ENCODE results near the gene METTL2B. TPM values are rescaled to one million over a fixed set of nuclear protein-coding genes. Genes with fewer than 3 reads are reported as not detected.

The METTL2B gene
- total and polyA plus RNA-seq, 3 donors from 2014 or later = 20.0 to 27.1 (median 26.7) TPM

- TF ChIP-seq, protein P1, sequence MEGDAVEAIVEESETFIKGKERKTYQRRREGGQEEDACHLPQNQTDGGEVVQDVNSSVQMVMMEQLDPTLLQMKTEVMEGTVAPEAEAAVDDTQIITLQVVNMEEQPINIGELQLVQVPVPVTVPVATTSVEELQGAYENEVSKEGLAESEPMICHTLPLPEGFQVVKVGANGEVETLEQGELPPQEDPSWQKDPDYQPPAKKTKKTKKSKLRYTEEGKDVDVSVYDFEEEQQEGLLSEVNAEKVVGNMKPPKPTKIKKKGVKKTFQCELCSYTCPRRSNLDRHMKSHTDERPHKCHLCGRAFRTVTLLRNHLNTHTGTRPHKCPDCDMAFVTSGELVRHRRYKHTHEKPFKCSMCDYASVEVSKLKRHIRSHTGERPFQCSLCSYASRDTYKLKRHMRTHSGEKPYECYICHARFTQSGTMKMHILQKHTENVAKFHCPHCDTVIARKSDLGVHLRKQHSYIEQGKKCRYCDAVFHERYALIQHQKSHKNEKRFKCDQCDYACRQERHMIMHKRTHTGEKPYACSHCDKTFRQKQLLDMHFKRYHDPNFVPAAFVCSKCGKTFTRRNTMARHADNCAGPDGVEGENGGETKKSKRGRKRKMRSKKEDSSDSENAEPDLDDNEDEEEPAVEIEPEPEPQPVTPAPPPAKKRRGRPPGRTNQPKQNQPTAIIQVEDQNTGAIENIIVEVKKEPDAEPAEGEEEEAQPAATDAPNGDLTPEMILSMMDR (IDR thresholded peaks at IDR 0.05) = no peak
- no peak for TF ChIP-seq POLR2A (IDR thresholded peaks at IDR 0.05)
- Histone ChIP-seq H3K36me3 (ENCODE audit: low read depth, missing control alignments) (no peaks in the 10 kb centered on the region), H3K27me3 (no peaks in the 10 kb centered on the region), H3K9me3 (no peaks in the 10 kb centered on the region), H3K4me3 (no peak overlapping the region), H3K27ac (no peak overlapping the region), H3K4me1 (peaks cover 7% of the 10 kb centered on the region)
- intact Hi-C loops (cut with DNase I; ENCODE audit: low total_unique reads) = no loop called here
- DNase-seq = no peak
- 87% methylated on average over 2 of the region's 2 CpGs for WGBS, 2 donors
Measured at GRCh38 chr7:128431754-128432153, 44.8 kb upstream of the METTL2B start.

GRCh38 chr7:128434413-128435326 lies 41.9 kb upstream of the METTL2B start:
- no peaks in the 10 kb centered on the region for H3K9me3 ChIP-seq
- H3K27me3 ChIP-seq = no peaks in the 10 kb centered on the region
- H3K36me3 ChIP-seq (ENCODE audit: low read depth, missing control alignments) = no peaks in the 10 kb centered on the region
- peaks cover 23% of the 10 kb centered on the region for H3K4me1 ChIP-seq
- 82 to 92% methylated on average over 4 of the region's 4 CpGs for WGBS, 2 donors
- no peak overlapping the region for H3K27ac ChIP-seq
- H3K4me3 ChIP-seq = no peak overlapping the region
- intact Hi-C loops (cut with DNase I; ENCODE audit: low total_unique reads) = no loop called here
- no peak for DNase-seq
- TF ChIP-seq, protein P1 (IDR thresholded peaks at IDR 0.05) = no peak

DNA sequence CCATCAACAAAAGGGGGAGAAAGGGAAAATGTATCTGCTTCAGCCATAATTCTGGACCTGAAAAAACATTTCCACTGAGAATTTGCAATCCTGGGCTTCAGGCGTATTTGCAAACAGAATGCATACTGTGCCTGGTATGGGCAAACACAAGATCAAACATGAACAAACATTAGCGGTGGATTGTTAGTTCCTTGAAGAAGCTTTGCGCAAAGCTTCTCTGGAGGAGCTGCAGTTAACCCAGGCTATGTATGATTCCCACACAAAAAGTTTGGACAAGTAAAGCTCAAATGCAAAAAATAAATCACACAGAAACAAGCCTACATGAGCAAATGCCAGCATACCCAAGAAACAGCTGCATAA lies 41.2 kb upstream of the METTL2B start:
- Histone ChIP-seq H3K4me1 (peaks cover 25% of the 10 kb centered on the region), H3K27ac (no peak overlapping the region), H3K27me3 (no peaks in the 10 kb centered on the region), H3K4me3 (no peak overlapping the region), H3K9me3 (no peaks in the 10 kb centered on the region), H3K36me3 (ENCODE audit: low read depth, missing control alignments) (no peaks in the 10 kb centered on the region)
- intact Hi-C loops (cut with DNase I; ENCODE audit: low total_unique reads) = no loop called here
- TF ChIP-seq, protein P1 (IDR thresholded peaks at IDR 0.05) = no peak
- no peak for TF ChIP-seq POLR2A (IDR thresholded peaks at IDR 0.05)
- 88 to 94% methylated on average over 3 of the region's 3 CpGs for WGBS, 2 donors
- no peak for DNase-seq

DNA sequence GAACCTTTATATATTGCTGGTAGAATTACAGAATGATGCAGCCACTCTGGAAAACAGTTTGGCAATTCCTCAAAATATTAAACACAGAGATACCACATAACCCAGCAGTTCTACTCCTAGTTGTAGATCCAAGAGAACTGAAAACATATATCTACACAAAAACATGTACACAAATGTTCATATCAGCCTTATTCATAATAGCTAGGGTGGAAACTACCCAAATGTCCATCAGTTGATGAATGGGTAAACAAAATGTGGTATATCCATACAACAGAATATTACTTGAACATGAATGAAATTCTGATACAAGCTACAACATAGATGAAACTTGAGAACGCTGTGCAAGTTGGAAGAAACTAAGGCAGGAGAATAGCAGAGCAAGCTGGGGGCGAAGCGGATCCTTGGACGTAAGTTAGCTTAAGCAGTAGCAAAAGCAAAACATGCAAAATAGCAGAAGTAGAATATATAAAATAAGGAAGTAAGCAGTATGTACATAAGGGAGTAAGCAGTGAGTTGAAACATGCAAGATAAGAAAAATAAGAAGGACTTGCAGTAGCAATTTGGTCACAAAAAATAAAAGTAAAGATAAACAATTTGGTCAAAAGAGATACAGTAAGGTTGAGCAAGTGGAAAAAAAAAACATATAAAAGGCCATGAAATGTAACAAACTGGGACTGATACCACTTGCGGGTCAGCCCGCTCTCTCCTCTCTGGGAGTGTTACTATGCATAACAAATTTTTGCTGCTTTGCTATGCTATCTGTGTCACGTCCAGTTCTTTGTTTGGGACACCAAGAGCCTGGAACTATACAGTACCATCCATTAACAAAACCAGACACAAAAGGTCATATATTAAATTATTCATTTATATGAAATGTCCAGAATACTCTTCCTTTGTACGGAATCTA lies 38.9 kb upstream of the METTL2B start:
- H3K4me3 ChIP-seq = no peak overlapping the region
- no peaks in the 10 kb centered on the region for H3K9me3 ChIP-seq
- H3K27me3 ChIP-seq = no peaks in the 10 kb centered on the region
- peak; percentile 75 for DNase-seq
- intact Hi-C loops (cut with DNase I; ENCODE audit: low total_unique reads) = no loop called here
- peak overlapping the region; percentile 53 to 72 for H3K27ac ChIP-seq
- peaks cover 20% of the 10 kb centered on the region for H3K4me1 ChIP-seq
- 61 to 62% methylated on average over 8 of the region's 8 CpGs for WGBS, 2 donors
- H3K36me3 ChIP-seq (ENCODE audit: low read depth, missing control alignments) = no peaks in the 10 kb centered on the region
- no peak for TF ChIP-seq POLR2A (IDR thresholded peaks at IDR 0.05)
- TF ChIP-seq, protein P1 (IDR thresholded peaks at IDR 0.05) = no peak

Data from testis (tissue), 3 donors.